HepG2 (cell line): ENCODE results near the gene PPP3R1. TPM values are rescaled to one million over a fixed set of nuclear protein-coding genes. Genes with fewer than 3 reads are reported as not detected.
A peak's percentile ranks its signal among the peaks of the same experiment; 100 is the strongest.

Source experiments
- AFF4 ChIP-seq: sonication (generic); formaldehyde crosslinking; IDR thresholded peaks from 2 replicates; pipeline ENCODE4 v1.4.0; 2020; ENCODE audit warnings: missing genetic modification reagents
- BHLHE40 ChIP-seq: IDR thresholded peaks from 2 replicates; pipeline ENCODE4 v1.6.1; 2011; ENCODE audit warnings: low read length, improper control_type of control experiment
- GABPB1 ChIP-seq: IDR thresholded peaks from 2 replicates; pipeline ENCODE4 v1.6.1; 2016; ENCODE audit warnings: mild to moderate bottlenecking, missing genetic modification reagents, moderate library complexity, missing compliant biosample characterization
- HNRNPLL ChIP-seq: fragments of 200-400 bp; formaldehyde crosslinking; IDR thresholded peaks from 2 replicates; pipeline ENCODE4 v1.6.1; 2017; ENCODE audit warnings: mild to moderate bottlenecking, low read depth, low read length; ENCODE audit not compliant: poor library complexity, severe bottlenecking
- MED8 ChIP-seq: sonication (generic); formaldehyde crosslinking; IDR thresholded peaks from 2 replicates; pipeline ENCODE4 v1.8.1; 2023; ENCODE audit warnings: mild to moderate bottlenecking, missing genetic modification reagents; ENCODE audit not compliant: insufficient replicate concordance
- MXD1 ChIP-seq: sonication (generic); formaldehyde crosslinking; IDR thresholded peaks from 2 replicates; pipeline ENCODE4 v1.4.0; 2020; ENCODE audit warnings: mild to moderate bottlenecking, missing genetic modification reagents
- PHF5A ChIP-seq: IDR thresholded peaks from one replicate; pipeline ENCODE4 v1.6.1; 2018; ENCODE audit warnings: low read depth, missing genetic modification reagents; ENCODE audit not compliant: unreplicated experiment
- RBM39 ChIP-seq: fragments of 200-400 bp; formaldehyde crosslinking; IDR thresholded peaks from one replicate; pipeline ENCODE4 v1.6.1; 2018; ENCODE audit warnings: antibody characterized with exemption, mild to moderate bottlenecking, low read depth, low read length; ENCODE audit not compliant: poor library complexity, severe bottlenecking
- ZFP37 ChIP-seq: sonication (generic); formaldehyde crosslinking; IDR thresholded peaks from 2 replicates; pipeline ENCODE4 v1.4.0; 2020; ENCODE audit warnings: missing genetic modification reagents, borderline replicate concordance
- ZNF317 ChIP-seq: sonication (generic); formaldehyde crosslinking; IDR thresholded peaks from 2 replicates; pipeline ENCODE4 v1.5.0; 2020; ENCODE audit warnings: mild to moderate bottlenecking, missing genetic modification reagents
- ZNF430 ChIP-seq: sonication (generic); formaldehyde crosslinking; IDR thresholded peaks from 2 replicates; pipeline ENCODE4 v1.9.0; 2021; ENCODE audit warnings: mild to moderate bottlenecking, missing genetic modification reagents
- ZNF792 ChIP-seq: IDR thresholded peaks from 2 replicates; pipeline ENCODE4 v1.6.1; 2016
- polyA plus RNA-seq, 8 experiments: library from polyadenylated mRNA; depleted of rRNA in 3 of 8; stranded (reverse) in 7 of 8; unstranded in 1 of 8; fragments of >200 nt; fragmentation: Illumina TruSeq in 4 of 8; extraction: Trizol in 4 of 8; gene quantifications; 2 replicates each; pipeline versions ENCODE4 v1.2.1 to v1.2.3, GENCODE V29; 2011 to 2016; ENCODE audit warnings: low read depth in 4 of 8, missing spikeins in 1 of 8, mixed read lengths in 1 of 8; ENCODE audit not compliant: insufficient read depth in 1 of 8
- total RNA-seq, 5 experiments: library from RNA; depleted of rRNA; stranded (reverse); fragments of >200 nt; fragmentation: Illumina TruSeq; extraction: Trizol; gene quantifications; 2 replicates each; pipeline ENCODE4 v1.2.3, GENCODE V29; 2016; ENCODE audit warnings: low read depth in 1 of 5
- TF ChIP-seq, protein P1 (sequence below): sonication (generic); formaldehyde crosslinking; IDR thresholded peaks from 2 replicates; pipeline ENCODE4 v1.4.0; 2020; ENCODE audit warnings: missing genetic modification reagents
- TF ChIP-seq, protein P2 (sequence below): sonication (generic); formaldehyde crosslinking; conservative IDR thresholded peaks from 2 replicates; pipeline ENCODE4 v1.4.0; 2020; ENCODE audit warnings: mild to moderate bottlenecking, missing genetic modification reagents, moderate library complexity
- TF ChIP-seq, protein P3 (sequence below): conservative IDR thresholded peaks from 2 replicates; pipeline ENCODE4 v1.6.1; 2018; ENCODE audit warnings: missing genetic modification reagents

PPP3R1 gene
- total and polyA plus RNA-seq, 2 of the 13 experiments (the other 11 are each of a cell fraction or from before 2014, with no cell fraction given): 11.6 to 25.7 TPM

- TF ChIP-seq, protein P1, sequence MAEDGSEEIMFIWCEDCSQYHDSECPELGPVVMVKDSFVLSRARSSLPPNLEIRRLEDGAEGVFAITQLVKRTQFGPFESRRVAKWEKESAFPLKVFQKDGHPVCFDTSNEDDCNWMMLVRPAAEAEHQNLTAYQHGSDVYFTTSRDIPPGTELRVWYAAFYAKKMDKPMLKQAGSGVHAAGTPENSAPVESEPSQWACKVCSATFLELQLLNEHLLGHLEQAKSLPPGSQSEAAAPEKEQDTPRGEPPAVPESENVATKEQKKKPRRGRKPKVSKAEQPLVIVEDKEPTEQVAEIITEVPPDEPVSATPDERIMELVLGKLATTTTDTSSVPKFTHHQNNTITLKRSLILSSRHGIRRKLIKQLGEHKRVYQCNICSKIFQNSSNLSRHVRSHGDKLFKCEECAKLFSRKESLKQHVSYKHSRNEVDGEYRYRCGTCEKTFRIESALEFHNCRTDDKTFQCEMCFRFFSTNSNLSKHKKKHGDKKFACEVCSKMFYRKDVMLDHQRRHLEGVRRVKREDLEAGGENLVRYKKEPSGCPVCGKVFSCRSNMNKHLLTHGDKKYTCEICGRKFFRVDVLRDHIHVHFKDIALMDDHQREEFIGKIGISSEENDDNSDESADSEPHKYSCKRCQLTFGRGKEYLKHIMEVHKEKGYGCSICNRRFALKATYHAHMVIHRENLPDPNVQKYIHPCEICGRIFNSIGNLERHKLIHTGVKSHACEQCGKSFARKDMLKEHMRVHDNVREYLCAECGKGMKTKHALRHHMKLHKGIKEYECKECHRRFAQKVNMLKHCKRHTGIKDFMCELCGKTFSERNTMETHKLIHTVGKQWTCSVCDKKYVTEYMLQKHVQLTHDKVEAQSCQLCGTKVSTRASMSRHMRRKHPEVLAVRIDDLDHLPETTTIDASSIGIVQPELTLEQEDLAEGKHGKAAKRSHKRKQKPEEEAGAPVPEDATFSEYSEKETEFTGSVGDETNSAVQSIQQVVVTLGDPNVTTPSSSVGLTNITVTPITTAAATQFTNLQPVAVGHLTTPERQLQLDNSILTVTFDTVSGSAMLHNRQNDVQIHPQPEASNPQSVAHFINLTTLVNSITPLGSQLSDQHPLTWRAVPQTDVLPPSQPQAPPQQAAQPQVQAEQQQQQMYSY (CRISPR knock-in tag): no peak
- TF ChIP-seq BHLHE40 (peak; percentile 40; the same call in 1 of the 2 replicates), GABPB1 (CRISPR knock-in tag) (peak; percentile 95), ZNF430 (CRISPR knock-in tag) (peak; percentile 91; the same call in 1 of the 2 replicates), PHF5A (CRISPR knock-in tag) (peak; percentile 18), HNRNPLL (peak; percentile 87), RBM39 (peak; percentile 73), MED8 (CRISPR knock-in tag) (no peak), AFF4 (CRISPR knock-in tag) (no peak), ZNF792 (no peak; the same call in none of the 2 replicates), ZNF317 (0 out of 2 replicates have a peak, but pooled peaks have one; percentile 17), ZFP37 (CRISPR knock-in tag) (no peak), MXD1 (CRISPR knock-in tag) (peak; percentile 90)
- TF ChIP-seq, protein P2, sequence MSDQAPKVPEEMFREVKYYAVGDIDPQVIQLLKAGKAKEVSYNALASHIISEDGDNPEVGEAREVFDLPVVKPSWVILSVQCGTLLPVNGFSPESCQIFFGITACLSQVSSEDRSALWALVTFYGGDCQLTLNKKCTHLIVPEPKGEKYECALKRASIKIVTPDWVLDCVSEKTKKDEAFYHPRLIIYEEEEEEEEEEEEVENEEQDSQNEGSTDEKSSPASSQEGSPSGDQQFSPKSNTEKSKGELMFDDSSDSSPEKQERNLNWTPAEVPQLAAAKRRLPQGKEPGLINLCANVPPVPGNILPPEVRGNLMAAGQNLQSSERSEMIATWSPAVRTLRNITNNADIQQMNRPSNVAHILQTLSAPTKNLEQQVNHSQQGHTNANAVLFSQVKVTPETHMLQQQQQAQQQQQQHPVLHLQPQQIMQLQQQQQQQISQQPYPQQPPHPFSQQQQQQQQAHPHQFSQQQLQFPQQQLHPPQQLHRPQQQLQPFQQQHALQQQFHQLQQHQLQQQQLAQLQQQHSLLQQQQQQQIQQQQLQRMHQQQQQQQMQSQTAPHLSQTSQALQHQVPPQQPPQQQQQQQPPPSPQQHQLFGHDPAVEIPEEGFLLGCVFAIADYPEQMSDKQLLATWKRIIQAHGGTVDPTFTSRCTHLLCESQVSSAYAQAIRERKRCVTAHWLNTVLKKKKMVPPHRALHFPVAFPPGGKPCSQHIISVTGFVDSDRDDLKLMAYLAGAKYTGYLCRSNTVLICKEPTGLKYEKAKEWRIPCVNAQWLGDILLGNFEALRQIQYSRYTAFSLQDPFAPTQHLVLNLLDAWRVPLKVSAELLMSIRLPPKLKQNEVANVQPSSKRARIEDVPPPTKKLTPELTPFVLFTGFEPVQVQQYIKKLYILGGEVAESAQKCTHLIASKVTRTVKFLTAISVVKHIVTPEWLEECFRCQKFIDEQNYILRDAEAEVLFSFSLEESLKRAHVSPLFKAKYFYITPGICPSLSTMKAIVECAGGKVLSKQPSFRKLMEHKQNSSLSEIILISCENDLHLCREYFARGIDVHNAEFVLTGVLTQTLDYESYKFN (CRISPR knock-in tag): peak; percentile 61; the same call in 1 of the 2 replicates
- TF ChIP-seq, protein P3, sequence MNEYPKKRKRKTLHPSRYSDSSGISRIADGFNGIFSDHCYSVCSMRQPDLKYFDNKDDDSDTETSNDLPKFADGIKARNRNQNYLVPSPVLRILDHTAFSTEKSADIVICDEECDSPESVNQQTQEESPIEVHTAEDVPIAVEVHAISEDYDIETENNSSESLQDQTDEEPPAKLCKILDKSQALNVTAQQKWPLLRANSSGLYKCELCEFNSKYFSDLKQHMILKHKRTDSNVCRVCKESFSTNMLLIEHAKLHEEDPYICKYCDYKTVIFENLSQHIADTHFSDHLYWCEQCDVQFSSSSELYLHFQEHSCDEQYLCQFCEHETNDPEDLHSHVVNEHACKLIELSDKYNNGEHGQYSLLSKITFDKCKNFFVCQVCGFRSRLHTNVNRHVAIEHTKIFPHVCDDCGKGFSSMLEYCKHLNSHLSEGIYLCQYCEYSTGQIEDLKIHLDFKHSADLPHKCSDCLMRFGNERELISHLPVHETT: peak; percentile 91
These were observed at the start of gene PPP3R1 (continued) for GRCh38 chr2:68252400-68253218.
